DND-41 (cell line): ENCODE data around the gene TMEM242.

Experiments used
- ATAC-seq: fragments of 200-7000 bp; cut with Tn5 transposase; 3 replicates; pipeline ENCODE4 v1.9.1; 2021; ENCODE audit warnings: low read depth; ENCODE audit not compliant: insufficient read depth
- DNase-seq: peaks from one replicate; pipeline ENCODE4 v3.0.0-alpha.2; 2020
- H2AFZ ChIP-seq: 2 replicates; pipeline ENCODE4 v1.6.0; 2012; ENCODE audit warnings: low read depth, low read length
- H3K27ac ChIP-seq: 2 replicates; pipeline ENCODE4 v1.5.1; 2012; ENCODE audit warnings: low read length, inconsistent platforms
- H3K27me3 ChIP-seq: fragments of 200-600 bp; sonication (generic); 2 replicates; pipeline ENCODE4 v1.6.0; 2012; ENCODE audit warnings: low read length, mild to moderate bottlenecking, inconsistent platforms; ENCODE audit not compliant: insufficient read depth, poor library complexity
- H3K36me3 ChIP-seq: 2 replicates; pipeline ENCODE4 v1.5.1; 2012; ENCODE audit warnings: low read length, inconsistent platforms; ENCODE audit not compliant: insufficient read depth
- H3K4me1 ChIP-seq: 2 replicates; pipeline ENCODE4 v1.5.1; 2012; ENCODE audit warnings: mild to moderate bottlenecking, low read length; ENCODE audit not compliant: insufficient read depth
- H3K4me2 ChIP-seq: 2 replicates; pipeline ENCODE4 v1.6.0; 2012; ENCODE audit warnings: mild to moderate bottlenecking, moderate library complexity, low read length, inconsistent platforms; ENCODE audit not compliant: insufficient read depth
- H3K4me3 ChIP-seq, 2 experiments: fragments of 200-600 bp in 1 of 2; shearing (Covaris generic) in 1 of 2; 2 replicates each; pipeline ENCODE4 v1.5.1; 2012 to 2016; ENCODE audit warnings: inconsistent platforms in 2 of 2, low read length in 2 of 2, mild to moderate bottlenecking in 2 of 2, low read depth in 1 of 2, moderate library complexity in 1 of 2
- H3K79me2 ChIP-seq: 2 replicates; pipeline ENCODE4 v1.6.0; 2012; ENCODE audit warnings: low read length, inconsistent platforms; ENCODE audit not compliant: insufficient read depth
- H3K9ac ChIP-seq: 2 replicates; pipeline ENCODE4 v1.6.0; 2012; ENCODE audit warnings: low read depth, mild to moderate bottlenecking, inconsistent platforms, low read length, moderate library complexity
- H3K9me3 ChIP-seq: 2 replicates; pipeline ENCODE4 v1.5.1; 2012; ENCODE audit warnings: low read length, moderate library complexity, mild to moderate bottlenecking, inconsistent platforms; ENCODE audit not compliant: insufficient read depth, severe bottlenecking
- H4K20me1 ChIP-seq: 2 replicates; pipeline ENCODE4 v1.6.0; 2012; ENCODE audit warnings: low read length; ENCODE audit not compliant: insufficient read depth
- CTCF ChIP-seq: IDR thresholded peaks from 2 replicates; pipeline ENCODE4 v1.5.1; 2012; ENCODE audit warnings: borderline replicate concordance, low read length, moderate library complexity, mild to moderate bottlenecking; ENCODE audit not compliant: poor library complexity, severe bottlenecking; ENCODE audit errors: extremely low read depth
- EZH2 ChIP-seq: IDR thresholded peaks from 3 replicates; pipeline ENCODE4 v1.6.1; 2012; ENCODE audit warnings: borderline replicate concordance, low read depth, mild to moderate bottlenecking, moderate library complexity, low read length, inconsistent platforms; ENCODE audit not compliant: severe bottlenecking

The TMEM242 gene

GRCh38 chr6:157246771-157247484 is 76.4 kb downstream of the TMEM242 start:
- H3K79me2 ChIP-seq, result no peaks in the 10 kb centered on the region
- H3K4me2 ChIP-seq, result no peak overlapping the region
- H3K27ac ChIP-seq, result no peak overlapping the region
- no peaks in the 10 kb centered on the region for H3K4me1 ChIP-seq
- DNase-seq (no peak), ATAC-seq (no peak)
- no peaks in the 10 kb centered on the region for H3K36me3 ChIP-seq
- no peak overlapping the region for H3K4me3 ChIP-seq
- H3K9ac ChIP-seq, result no peak overlapping the region
- H4K20me1 ChIP-seq, result no peaks in the 10 kb centered on the region
- H3K9me3 ChIP-seq, result peaks cover 4% of the 10 kb centered on the region
- H2AFZ ChIP-seq, result no peak overlapping the region
- TF ChIP-seq EZH2 (no peak), CTCF (no peak)
- no peaks in the 10 kb centered on the region for H3K27me3 ChIP-seq

GRCh38 chr6:157246048-157246630 is 77.2 kb downstream of the TMEM242 start:
- no peaks in the 10 kb centered on the region for H4K20me1 ChIP-seq
- no peak overlapping the region for H3K4me2 ChIP-seq
- no peak overlapping the region for H3K4me3 ChIP-seq
- H3K27ac ChIP-seq, result no peak overlapping the region
- H3K27me3 ChIP-seq, result no peaks in the 10 kb centered on the region
- no peaks in the 10 kb centered on the region for H3K4me1 ChIP-seq
- H3K9ac ChIP-seq, result no peak overlapping the region
- H3K9me3 ChIP-seq, result peaks cover 4% of the 10 kb centered on the region
- no peak for DNase-seq
- no peak for TF ChIP-seq CTCF
- TF ChIP-seq EZH2, result no peak
- no peaks in the 10 kb centered on the region for H3K36me3 ChIP-seq
- no peaks in the 10 kb centered on the region for H3K79me2 ChIP-seq
- no peak for ATAC-seq
- H2AFZ ChIP-seq, result no peak overlapping the region

GRCh38 chr6:157245436-157245835 is 77.9 kb downstream of the TMEM242 start:
- TF ChIP-seq CTCF (no peak), EZH2 (no peak)
- H2AFZ ChIP-seq, result no peak overlapping the region

More at GRCh38 chr6:157245436-157245835, 77.9 kb downstream of the TMEM242 start:
- Histone ChIP-seq H3K4me3 (no peak overlapping the region), H3K79me2 (no peaks in the 10 kb centered on the region), H3K36me3 (no peaks in the 10 kb centered on the region), H3K27me3 (no peaks in the 10 kb centered on the region), H3K27ac (no peak overlapping the region), H4K20me1 (no peaks in the 10 kb centered on the region), H3K4me1 (no peaks in the 10 kb centered on the region), H3K4me2 (no peak overlapping the region), H3K9ac (no peak overlapping the region), H3K9me3 (peaks cover 4% of the 10 kb centered on the region)
- DNase-seq (no peak), ATAC-seq (no peak)
